Measurements from ENCODE around the gene SENP7.

GRCh38 chr3:101279765-101280385 is 233.1 kb downstream of the SENP7 start:
- TF ChIP-seq EZH2 (IDR thresholded peaks at IDR 0.05) (no peak), CEBPB (IDR thresholded peaks at IDR 0.05; ENCODE audit: low read depth) (no peak), CTCF (IDR thresholded peaks at IDR 0.05 in 2 of 3, conservative IDR thresholded peaks at IDR 0.05 in 1 of 3; ENCODE audit: borderline replicate concordance in 1 of 3, insufficient read depth in 1 of 3, low read depth in 2 of 3, low read length in 2 of 3) (no peak)
